NCI-H82 treated with DMSO at 0.1 percent for 48 hours (cell line): ENCODE results near the gene SNAP47.

ENCODE experiments used
- DNase-seq: peaks from one replicate; lab custom pipeline; 2025; ENCODE audit not compliant: unreplicated experiment; lab: John Stamatoyannopoulos, UW

SNAP47 gene

DNA sequence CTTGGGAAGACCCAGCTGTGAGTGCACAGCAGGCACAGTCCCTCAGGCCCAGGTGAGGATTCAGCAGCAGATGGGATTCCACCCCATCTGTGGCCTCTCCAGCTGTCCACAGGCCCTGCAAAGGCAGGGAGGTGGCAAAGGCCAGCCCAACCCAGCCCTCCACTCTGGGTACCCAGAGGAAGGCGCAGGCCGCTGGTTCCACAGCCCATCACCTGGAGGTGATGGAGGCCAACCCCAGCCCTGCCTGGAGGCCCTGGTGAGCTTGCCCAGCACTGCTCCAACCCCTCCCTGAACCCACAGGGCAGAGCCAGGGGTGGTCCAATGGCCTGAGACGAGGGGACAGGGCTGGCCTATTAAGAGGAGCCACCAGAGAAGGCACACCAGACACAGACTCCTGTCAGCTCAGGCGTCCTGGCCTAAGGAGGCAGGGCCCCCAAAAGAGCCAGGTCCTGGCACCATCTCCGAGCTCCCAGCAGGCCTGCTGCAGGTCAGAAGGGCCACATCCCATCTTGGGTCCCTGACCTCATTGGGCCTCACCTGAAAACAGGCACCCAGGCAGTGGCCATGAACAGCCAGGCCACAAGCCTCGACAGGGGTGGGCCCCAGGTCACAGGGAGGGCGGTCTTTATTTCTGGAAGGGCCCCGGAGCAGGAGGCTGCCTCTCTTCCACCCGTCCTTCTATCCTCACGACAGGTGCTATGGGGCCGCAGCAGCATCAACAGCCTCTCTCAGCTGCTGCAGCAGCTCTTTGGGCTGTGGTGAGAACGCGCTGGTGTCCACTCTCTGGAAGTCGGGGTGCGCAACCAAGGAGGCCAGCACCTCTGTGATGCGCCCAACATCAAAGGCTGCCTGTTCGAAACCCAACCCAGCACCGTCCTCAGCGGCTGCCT lies 3.3 kb upstream of the SNAP47 start:
- no peak for DNase-seq

DNA sequence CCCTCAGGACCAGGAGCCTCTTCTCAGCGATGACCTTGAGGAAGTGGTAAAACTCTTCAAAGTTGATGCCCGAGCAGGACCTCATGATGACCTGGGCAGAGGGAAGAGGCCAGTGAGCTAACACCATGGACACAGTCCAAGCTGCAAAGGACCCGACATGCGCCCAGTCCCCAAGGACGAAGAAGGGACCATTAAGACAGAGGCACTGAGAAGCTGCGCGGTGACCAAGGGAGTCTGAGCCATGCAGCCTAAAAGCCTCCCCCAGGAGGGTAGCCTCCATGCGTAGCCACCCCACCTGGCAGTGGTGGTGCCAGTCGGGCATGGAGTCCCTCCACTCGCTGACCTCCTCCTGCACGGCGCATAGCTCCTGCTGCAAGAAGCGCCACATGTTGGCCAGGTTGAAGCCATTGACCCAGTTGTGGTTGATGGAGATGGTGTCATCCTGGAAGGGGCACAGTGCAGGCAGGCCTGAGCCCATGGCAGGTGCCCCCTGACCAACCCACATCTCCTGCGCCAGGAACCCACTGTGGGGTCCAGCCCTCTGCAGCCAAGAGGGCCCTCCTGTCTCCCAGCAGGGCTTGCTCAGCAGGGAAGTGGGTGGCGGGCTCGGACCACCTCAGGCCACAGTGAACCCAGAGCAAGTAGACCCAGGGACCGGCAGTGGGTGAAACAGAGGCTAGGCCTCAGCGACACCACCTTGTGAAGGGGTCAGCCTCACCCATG lies 2.5 kb upstream of the SNAP47 start:
- DNase-seq, result no peak

DNA sequence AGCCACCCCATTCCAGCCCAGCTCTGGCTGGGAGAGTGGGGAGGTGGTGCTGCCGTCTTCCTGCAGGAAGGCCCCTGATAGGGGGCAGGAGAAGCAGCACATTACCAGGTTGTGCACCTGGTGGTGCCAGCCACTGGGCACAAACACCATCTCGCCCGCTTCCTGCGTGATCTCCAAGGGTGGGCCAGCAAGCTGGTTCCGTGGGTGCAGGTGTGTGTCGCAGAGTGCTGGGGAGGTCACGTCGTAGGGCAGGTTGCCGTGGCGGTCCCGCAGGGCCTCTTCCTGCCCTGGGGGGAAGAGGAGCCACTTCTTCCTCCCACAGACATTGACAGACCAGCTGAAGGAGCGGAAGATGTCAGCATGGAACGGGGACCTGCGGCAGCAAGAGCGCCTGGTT lies 1.9 kb upstream of the SNAP47 start:
- DNase-seq, result no peak

DNA sequence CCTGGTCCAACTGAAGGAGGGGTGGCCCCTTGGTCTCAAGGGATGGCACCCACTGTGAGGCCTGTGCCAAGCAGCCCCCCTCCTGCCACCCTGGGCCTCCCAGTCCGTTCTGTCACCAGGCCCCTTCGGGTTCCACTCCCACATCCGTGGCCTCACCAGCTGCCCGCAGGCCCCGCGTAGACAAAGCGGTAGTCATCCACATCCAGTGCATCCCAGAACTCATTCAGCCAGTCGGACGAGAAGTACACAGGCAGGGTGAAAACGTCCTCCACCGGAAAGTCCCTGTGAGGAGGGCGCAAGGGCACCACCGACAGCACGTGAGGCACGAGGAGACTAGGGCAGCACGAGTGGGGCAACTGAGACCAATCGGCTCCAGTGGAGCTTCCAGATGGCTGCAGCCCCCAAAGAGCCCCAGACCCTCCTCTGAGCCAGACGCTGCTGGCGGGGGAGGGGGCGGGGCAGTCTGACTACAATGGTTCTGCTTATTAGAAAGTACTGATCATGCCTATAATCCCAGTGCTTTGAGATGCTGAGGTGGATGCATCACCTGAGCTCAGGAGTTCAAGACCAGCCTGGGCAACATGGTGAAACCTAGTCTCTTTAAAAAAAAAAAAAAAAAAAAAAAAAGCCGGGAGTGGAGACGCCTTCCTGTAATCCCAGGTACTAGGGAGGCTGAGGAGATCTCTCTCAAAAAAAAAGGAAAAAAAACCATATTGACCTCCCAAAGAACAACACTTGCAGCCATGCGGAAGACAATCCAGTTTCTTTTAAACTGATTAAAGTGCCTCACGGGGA lies 1.3 kb upstream of the SNAP47 start:
- DNase-seq, result no peak

DNA sequence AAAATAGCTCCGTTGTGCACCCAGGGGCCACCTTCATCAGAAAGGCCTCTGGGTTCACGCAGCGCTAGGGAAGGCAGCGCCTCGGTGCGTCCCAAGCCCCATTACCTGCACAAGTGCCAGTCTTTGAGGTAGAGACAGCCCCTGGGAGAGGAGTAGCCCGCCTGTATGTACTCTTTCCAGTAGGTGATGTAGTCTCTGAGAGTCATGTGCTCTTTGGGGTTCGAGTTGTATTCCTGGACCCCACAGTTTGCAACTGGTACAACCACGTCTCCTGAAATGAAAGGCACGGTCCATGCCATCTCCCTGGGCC lies 734 bp upstream of the SNAP47 start:
- DNase-seq, result no peak

DNA sequence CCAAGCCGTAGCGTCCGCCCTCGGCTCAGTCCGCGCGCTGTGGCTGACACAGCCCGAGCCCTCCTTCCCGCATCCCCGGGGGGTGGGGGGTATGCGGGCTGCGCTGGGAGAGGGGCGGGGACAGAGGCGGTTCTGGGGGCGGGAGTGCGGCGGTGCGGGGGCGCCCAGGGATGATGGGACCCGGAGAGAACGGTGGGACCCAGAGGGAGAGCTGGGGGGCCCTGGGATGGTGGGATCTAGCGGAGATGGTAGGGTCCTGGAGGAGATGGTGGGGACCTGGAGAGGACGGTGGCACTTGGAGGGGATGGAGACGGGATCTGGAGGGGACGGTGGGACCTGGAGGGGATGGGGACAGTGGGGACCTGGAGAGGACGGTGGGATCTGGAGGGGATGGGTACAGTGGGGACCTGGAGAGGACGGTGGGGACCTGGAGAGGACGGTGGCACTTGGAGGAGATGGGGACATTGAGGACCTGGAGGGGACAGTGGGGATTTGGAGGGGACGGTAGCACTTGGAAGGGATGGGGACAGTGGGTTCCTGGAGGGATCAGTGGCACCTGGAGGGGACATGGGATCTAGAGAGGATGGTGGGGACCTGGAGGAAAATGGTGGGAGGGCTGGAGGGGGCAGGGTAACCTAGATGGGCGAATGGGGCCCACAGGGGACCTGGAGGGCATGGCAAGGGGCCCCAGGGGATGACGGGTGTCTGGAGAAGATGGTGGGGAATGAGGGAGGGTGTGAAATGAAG lies 477 bp downstream of the SNAP47 start:
- no peak for DNase-seq

DNA sequence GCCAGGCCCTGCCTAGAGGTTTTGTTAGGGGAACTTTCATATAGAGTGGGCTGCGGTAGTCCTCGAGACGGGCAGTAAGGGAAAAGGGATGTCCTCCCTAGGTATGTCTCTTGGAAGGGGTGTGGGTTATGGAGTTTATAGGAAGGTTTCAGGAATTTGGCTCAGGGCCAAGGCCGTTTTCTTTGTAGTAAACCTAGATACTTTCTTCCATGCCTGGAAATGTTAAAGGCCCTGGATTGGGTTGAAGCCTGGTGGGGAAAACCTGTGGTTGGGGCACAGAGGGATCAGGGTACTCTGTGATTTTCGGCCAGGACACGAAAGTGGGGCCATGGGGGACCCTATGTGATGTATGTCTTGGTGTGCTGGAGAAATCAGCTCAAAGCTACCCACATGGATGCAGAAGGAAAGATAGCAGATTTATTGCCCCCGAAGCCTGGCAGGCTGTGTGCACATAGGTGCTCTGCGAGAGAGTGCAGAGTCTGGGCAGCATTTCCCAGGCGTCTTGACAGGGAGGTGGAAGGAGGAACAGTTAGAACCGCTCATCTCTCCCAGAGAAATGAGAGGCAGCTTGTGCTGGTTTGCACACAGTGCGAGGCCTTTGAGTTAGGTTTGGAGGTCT lies 1.7 kb downstream of the SNAP47 start:
- DNase-seq, result no peak

DNA sequence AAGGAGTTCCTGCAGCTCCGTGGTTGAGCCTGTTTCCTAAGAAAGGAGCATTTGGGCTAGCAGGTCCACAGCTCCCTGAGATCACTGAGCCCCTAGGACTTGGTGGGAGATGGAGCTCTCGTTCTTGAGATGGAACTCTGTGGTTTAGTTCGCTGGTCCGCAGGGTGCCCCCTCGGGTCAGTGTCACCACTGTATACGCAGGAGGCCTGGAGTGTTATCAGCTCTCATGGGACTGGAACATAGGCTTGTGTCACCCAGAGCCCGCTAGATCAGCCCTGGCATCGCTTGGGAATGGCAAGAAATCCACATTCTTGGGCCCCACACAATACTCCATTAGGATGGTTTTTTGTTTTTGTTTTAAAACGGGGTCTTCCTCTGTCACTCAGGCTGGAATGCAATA lies 3.6 kb downstream of the SNAP47 start:
- DNase-seq, result no peak

DNA sequence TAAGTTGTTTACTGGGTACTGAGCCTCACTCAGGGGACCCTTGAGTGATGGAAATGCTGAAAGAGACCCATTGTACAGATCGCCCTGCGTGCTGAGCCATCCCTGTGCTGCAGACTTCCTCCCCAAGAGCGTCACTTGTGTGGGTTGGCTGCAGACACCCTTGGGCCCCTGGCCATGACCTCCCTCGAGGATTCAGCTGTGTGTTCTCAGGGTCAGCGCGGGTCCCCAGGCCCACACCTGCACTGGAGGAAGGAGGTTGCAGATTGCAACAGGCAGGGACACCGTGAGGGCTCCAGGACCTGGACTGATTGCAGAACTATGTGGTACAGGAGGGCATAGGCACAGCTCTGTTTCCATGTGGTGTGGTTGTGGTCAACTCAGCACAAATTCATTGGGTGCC lies 4.4 kb downstream of the SNAP47 start:
- no peak for DNase-seq

DNA sequence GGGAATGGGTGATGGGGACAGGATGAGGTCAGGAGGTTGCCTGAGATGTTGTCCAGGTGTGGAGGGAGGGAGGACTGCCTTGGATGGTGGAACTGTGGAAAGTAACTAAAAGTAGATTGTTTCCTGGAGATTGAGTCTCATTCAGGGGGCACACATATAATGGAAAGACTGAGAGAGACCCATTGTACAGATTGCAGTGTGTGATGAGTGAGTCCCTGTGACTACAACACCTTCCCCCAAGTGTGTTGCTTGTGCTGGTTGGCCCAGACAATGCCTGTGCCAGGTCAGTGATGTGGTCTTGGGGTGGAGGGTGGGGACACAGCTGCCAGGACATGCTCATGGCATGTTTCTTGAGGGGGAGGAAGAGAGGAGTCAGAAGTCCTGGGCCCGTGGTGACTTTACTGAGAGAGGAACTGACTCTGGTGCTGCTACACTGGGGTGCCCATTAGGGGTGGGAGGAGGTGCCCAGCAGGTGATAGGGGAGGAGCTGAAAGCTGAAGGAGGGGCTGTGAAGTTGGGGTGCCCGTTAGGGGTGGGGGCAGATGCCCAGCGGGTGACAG lies 5.2 kb downstream of the SNAP47 start:
- no peak for DNase-seq

DNA sequence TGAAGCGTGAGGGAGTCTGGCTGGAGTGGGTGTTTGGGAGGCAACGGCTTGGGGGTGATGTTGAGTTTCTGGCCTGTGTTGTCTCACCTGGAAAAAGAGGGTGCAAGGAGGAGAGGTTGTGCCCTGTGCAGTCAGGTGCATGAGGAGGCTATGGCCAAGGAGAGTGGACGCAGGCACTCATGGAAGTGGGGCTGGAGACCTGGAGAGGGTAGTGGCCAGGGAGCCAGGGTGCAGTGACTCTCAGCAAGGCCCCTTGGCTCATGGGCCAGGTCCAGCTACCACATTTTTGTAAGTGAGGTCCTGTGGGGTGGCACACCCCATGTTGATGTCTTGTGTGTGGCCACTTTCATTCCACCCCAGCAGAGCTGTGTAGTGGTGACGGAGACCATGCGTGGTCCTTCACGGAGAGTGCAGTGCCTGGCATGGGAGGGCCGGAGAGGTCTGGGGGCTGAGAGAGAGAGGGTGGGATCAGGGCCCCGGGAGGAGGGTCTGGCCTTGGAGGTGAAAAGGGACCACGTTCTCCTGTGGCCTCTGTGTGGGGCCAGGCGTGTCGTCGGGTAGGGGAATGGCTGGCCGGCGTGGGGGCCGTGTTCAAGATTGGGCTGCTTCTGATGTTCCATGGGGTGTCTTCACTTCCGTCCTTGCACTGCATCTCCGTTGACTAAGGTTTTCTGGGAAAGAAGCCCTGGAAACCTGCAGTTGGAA lies 6.1 kb downstream of the SNAP47 start:
- no peak for DNase-seq

DNA sequence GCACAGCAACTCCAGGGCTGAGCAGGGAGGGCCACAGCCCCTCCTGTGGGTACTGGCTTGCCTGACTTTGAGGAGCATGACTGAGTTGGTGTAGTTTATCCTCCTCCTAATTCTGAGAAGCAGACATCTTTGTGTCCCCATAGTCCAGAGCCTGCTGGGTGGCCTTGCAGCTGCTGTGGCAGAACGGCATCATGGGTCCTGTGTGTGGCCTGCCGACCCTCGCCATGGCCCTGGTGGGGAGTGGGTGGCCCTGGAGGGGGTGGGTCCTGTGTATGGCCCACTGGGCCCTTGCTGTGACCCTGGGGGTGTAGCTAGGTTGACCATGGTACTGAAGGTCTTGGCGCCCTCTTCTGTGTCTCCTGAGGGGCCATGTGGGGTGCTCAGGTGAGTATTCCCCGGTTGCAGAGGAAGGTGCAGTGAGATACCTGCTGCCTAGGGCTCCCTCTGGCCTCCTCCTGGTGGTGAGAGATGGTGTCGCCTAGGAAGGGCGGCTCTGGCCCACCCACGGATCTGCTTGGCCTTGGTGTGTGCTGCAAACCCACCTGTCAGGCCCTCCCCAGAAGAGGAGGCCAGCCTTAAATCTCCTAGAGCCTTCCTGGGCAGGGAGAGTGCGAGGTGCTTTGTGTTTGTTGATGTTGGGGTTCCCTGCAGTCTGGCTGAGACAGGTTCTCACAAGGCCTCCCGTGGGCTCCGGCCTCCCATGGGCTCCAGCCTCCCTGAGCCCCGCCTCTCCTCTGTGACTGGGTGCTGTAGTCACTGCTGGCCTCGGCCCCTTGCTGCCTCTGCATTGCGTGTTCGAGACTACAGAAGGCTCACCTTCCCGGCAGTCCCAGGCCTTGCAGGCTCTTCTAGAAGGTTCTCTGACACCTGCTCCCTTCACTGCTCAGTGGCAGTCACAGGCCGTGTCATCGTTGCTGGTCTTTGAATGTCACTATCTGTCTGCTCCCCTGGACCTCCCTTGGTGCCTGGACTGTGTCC lies 7.8 kb downstream of the SNAP47 start:
- no peak for DNase-seq

DNA sequence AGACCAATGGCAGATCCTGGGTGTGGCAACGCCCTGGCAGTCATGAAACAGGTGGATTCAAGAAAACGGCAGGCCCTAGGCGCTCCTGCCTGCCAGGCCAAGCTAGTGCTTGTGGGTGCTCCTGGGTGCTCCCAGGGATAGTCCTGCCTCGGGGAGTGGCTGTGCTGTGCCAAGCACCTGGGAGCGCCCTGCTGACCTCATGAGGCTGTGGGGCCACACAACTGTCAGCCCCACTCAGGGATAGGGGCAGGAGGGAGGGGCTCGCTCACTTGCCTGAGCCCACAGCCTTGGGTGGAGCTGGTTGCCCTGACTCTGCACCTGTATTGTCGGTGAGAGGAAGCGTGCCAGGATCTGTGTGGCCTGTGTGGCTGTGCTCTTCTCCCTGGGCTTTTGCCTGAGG lies 9.4 kb downstream of the SNAP47 start:
- no peak for DNase-seq

DNA sequence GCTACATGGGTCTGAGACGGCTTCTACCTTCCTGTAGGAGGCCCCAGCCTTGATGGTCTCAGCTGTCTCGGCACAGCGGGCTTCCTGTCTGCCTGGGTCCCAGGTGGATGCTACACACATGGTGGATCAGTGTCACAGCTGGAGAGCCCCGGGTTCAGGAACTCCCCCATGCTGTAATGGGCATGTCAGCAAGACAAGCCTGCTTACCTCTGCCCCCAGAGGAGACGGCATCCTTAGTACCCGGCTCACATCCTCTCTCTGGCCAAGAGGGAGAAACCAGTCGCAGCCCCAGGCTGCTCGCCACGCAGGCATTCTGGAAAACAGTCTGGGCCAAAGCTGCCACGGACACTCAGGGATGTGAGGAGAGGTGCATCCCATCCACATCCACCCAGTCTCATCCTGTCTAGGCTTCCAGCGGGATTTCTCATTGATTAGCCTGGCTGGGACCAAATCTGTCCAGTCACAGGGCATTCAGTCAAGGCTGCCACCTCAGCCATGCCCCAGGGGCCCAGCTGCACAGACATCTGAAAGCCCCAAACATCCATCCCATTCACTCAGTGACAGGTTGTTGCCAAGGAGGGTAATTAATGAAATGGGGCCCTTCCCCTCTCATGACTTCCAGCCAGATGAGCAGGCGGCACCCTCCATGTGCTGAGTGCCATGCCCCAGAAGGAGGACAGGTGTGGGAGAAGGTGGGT lies 10.5 kb downstream of the SNAP47 start:
- DNase-seq, result no peak

DNA sequence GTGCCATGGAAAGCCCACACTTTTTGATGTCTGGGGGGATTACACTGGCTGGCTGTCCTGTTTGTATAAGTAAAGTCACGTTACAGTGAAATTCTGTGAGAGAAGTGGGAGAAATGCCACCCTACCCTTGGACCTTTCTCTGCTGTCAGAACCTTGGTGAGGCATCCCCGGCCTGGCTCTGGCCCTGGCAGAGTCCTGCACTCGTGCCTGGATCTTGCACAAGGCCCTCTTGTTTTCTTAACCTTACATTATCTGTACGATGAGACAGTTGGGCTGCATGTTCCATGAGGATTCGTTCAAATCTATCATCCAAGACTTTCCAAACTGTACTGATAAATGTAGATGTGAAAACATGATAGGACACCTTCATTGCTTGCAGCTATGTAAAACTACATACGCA lies 11.4 kb downstream of the SNAP47 start:
- no peak for DNase-seq

DNA sequence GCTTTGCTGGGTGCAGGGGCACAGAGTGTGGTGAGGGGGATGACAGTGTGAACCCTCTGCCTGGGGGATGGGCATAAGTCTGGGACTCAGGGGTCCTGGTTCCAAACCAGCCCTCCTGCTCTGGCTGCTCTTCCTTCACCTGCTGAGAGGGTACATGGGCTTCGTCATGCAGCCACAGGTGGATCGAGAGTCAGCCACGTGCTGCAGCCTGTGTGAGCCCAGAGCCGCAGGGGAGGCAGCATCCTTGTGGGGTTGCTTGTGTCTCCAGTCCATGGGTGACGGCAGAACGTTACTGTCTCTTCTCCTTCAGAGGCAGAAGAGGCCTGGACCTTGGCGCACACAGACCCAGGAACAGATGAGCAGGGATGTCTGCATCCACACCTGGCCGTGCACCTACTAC lies 12.1 kb downstream of the SNAP47 start:
- DNase-seq, result no peak

DNA sequence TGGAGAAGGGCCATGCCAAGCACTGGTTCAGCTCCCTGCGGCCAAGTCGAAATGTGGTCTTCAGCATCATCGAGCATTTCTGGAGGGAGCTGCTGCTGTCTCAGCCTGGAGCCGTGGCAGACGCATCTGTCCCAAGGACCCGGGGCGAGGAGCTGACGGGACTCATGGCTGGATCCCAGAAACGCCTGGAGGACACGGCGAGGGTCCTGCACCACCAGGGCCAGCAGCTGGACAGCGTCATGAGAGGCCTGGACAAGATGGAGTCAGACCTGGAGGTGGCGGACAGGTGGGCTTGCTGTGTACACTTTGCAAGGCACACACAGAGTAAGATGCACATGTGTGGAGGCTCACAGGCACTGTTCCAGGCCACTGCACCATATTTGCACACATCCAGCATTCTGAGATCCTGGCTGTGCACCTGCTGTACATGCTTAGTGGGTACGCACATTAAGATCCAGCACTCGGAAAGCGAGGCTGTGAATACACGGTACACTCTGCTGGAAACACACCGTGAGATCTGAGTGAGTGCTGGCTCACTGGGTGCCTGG lies 12.8 kb downstream of the SNAP47 start:
- no peak for DNase-seq
